ENCODE measurements around the gene PPP1R3E.

The PPP1R3E gene

DNA sequence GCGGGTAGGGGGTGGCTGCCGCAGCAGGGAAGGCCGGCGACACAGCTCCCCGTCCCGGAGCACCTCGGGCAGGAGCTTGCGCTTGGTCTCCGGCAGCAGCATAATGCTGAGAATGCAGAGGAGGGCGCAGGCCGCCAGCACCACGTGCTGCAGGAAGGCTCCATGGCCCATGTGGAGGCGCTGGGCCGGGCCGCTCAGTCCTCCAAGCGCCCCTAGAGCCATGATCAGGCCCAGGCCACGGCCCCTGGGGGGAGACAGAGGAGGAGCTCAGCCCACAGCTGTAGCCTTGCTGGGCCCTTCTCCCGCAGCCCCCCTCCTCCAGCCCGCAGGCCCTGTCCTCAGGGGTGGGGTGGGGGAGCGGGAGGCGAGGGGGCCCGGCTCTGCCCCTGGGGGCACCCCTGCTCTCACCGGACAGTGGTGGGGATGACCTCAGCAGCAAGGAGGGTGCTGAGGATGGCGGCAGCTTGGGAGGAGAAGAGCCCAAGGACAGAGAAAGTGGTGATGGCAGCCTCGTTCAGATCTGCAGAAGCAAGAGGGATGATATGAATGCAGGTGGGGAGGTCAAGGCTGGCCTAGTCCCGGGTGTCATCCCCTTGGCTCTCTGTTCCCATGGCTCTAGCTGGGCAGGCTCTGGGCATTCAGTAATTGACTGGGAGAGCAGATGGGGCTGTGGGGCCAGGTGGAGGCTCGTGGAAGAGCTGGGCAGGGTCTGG is 44.2 kb upstream of the PPP1R3E start:
- TF ChIP-seq, protein P1, sequence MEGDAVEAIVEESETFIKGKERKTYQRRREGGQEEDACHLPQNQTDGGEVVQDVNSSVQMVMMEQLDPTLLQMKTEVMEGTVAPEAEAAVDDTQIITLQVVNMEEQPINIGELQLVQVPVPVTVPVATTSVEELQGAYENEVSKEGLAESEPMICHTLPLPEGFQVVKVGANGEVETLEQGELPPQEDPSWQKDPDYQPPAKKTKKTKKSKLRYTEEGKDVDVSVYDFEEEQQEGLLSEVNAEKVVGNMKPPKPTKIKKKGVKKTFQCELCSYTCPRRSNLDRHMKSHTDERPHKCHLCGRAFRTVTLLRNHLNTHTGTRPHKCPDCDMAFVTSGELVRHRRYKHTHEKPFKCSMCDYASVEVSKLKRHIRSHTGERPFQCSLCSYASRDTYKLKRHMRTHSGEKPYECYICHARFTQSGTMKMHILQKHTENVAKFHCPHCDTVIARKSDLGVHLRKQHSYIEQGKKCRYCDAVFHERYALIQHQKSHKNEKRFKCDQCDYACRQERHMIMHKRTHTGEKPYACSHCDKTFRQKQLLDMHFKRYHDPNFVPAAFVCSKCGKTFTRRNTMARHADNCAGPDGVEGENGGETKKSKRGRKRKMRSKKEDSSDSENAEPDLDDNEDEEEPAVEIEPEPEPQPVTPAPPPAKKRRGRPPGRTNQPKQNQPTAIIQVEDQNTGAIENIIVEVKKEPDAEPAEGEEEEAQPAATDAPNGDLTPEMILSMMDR (IDR thresholded peaks at IDR 0.05), result no peak
- H3K27ac ChIP-seq, result no peak overlapping the region
- no peak overlapping the region for H3K4me3 ChIP-seq
- no peak for DNase-seq (ENCODE audit: low spot score)

DNA sequence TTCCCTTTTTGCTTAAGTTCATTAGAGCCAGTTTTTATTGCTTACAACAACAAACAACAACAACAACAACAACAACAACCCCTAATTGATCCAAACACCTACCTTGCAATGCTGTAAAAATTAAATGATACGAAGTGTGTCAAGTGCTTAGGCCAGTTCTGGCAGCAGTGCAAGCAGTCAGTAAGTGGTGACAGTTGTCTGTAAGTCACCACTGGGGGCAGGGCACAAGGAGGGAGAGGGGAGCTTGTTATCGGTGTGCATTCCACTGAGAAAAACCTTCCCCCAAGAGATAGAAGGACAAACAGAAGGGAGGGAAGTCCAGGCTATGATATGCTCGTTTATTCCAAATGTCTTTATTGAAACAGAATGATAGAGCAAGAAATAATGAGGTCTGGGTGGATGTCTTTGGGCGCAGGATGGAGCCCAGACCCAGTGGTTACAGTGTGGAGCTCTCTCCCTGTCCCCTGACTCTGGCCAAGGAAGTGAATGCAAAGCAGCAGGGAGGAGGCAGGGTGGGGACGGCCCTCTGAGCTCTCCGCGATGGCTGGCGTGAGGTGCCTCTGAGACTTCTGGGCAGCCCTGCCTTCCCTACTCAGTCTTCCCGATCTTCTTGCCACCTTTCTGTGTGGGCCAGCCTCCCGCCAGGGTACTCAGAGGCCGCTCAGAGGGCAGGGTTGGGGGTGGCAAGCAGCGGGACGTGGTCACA is 43.5 kb upstream of the PPP1R3E start:
- Histone ChIP-seq H3K27ac (no peak overlapping the region), H3K4me3 (no peak overlapping the region)
- TF ChIP-seq, protein P1 (IDR thresholded peaks at IDR 0.05), result no peak
- DNase-seq (ENCODE audit: low spot score), result no peak

DNA sequence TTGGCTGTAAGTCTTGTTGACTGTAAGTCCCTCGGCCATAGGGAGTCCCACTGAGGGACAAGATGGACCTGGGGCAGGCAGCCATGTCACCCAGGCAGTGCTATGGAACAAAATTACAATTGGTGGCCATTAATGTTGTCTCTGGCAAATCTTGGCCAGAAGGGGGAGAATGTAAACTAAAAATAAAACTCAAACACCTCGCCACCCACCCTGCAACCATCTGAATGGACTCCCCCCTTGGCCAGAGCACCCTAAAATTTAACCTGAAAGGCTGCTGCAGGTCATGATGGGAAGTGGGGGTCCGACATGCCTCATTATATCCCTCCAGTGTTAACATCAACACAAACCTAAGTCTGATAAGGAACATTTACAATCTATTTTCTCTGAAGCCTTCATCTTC is 41.8 kb upstream of the PPP1R3E start:
- Histone ChIP-seq H3K4me3 (no peak overlapping the region), H3K27ac (no peak overlapping the region)
- TF ChIP-seq, protein P1 (IDR thresholded peaks at IDR 0.05), result no peak
- DNase-seq (ENCODE audit: low spot score), result no peak

DNA sequence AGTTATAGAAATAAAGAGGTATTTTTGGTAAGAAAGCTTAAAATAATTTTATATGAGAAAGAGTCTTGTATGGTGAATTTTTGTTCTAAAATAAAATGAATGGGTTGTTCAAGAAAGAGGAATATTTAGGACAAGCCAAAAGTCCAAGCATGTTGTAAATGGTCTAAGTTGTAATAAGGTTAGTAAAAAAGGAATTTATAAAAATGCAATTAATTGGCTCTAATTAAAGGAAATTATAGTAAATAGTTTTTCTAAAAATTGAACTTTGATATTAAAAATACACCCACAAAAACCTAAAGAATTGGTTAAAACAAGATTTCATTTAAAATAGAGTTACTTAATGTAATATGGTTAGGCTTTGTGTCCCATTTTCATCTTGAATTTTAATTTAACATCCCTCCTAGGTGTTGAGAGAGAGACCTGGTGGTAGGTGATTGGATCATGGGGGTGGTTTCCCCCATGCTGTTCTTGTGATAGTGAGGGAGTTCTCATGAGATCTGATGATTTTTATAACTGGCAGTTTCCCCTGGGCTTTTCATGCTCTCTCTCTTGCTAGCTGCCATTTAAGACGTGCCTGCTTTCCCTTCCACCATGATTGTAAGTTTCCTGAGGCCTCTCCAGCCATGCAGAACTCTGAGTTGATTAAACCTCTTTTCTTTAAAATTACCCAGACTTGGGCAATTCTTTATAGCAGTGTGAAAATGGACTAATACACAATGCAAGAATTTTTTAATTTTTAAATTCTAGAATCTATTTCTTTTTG is 37.0 kb upstream of the PPP1R3E start:
- TF ChIP-seq, protein P1 (IDR thresholded peaks at IDR 0.05), result no peak
- DNase-seq (ENCODE audit: low spot score), result no peak
- Histone ChIP-seq H3K4me3 (no peak overlapping the region), H3K27ac (no peak overlapping the region)

GRCh38 chr14:23335623-23336022 is 33.0 kb upstream of the PPP1R3E start:
- Histone ChIP-seq H3K27ac (no peak overlapping the region), H3K4me3 (no peak overlapping the region)
- TF ChIP-seq, protein P1 (IDR thresholded peaks at IDR 0.05), result no peak
- DNase-seq (ENCODE audit: low spot score), result no peak

- Histone ChIP-seq H3K27ac (no peak overlapping the region), H3K4me3 (no peak overlapping the region)
- TF ChIP-seq, protein P1 (IDR thresholded peaks at IDR 0.05), result peak; percentile 60
- no peak for DNase-seq (ENCODE audit: low spot score)
Measured at GRCh38 chr14:23327947-23328744, 25.5 kb upstream of the PPP1R3E start.

All from coronary artery (tissue), 2 donors.